Measurements from ENCODE around the gene MTCP1.

- TF ChIP-seq, protein P1, sequence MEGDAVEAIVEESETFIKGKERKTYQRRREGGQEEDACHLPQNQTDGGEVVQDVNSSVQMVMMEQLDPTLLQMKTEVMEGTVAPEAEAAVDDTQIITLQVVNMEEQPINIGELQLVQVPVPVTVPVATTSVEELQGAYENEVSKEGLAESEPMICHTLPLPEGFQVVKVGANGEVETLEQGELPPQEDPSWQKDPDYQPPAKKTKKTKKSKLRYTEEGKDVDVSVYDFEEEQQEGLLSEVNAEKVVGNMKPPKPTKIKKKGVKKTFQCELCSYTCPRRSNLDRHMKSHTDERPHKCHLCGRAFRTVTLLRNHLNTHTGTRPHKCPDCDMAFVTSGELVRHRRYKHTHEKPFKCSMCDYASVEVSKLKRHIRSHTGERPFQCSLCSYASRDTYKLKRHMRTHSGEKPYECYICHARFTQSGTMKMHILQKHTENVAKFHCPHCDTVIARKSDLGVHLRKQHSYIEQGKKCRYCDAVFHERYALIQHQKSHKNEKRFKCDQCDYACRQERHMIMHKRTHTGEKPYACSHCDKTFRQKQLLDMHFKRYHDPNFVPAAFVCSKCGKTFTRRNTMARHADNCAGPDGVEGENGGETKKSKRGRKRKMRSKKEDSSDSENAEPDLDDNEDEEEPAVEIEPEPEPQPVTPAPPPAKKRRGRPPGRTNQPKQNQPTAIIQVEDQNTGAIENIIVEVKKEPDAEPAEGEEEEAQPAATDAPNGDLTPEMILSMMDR (IDR thresholded peaks at IDR 0.05; ENCODE audit: poor library complexity, severe bottlenecking) = no peak
- TF ChIP-seq SMC3 (conservative IDR thresholded peaks at IDR 0.05; ENCODE audit: poor library complexity) = no peak
Measured at GRCh38 chrX:155054255-155054654, 16.7 kb downstream of the MTCP1 start.

All from neural cell (in vitro differentiated cells).